GM06990 (cell line): ENCODE data around the gene COMMD1.
A peak's percentile ranks its signal among the peaks of the same experiment; 100 is the strongest.
"Not testable (repeated sequence)": the region's sequence is repeated elsewhere in the genome, so short reads cannot be mapped to it uniquely, and the experiment has no call there.

Source experiments
- DNase-seq: peaks from one replicate; pipeline ENCODE4 v3.0.0-alpha.2; 2011; ENCODE audit not compliant: insufficient read length; ENCODE audit errors: extremely low read depth
- H3K27me3 ChIP-seq: replicated peaks from 2 replicates; pipeline ENCODE4 v1.6.0; 2011; ENCODE audit warnings: low read length; ENCODE audit not compliant: control insufficient read depth, insufficient read depth
- H3K36me3 ChIP-seq: 2 replicates; pipeline ENCODE4 v1.5.1; 2011; ENCODE audit warnings: low read length; ENCODE audit not compliant: control insufficient read depth, insufficient read depth
- H3K4me3 ChIP-seq: replicated peaks from 2 replicates; pipeline ENCODE4 v1.5.1; 2011; ENCODE audit warnings: low read depth, mild to moderate bottlenecking, control low read depth, low read length
- CTCF ChIP-seq: IDR thresholded peaks from 2 replicates; pipeline ENCODE4 v1.5.1; 2011; ENCODE audit warnings: low read length, control low read depth, mild to moderate bottlenecking, inconsistent platforms; ENCODE audit not compliant: insufficient read depth, poor library complexity, severe bottlenecking

Gene COMMD1

GRCh38 chr2:61878761-61879160 lies 26.7 kb upstream of the COMMD1 start:
- no peak for TF ChIP-seq CTCF
- Histone ChIP-seq H3K36me3 (peaks cover 10% of the 10 kb centered on the region), H3K27me3 (no peaks in the 10 kb centered on the region), H3K4me3 (no peak overlapping the region)
- DNase-seq, result no peak

DNA sequence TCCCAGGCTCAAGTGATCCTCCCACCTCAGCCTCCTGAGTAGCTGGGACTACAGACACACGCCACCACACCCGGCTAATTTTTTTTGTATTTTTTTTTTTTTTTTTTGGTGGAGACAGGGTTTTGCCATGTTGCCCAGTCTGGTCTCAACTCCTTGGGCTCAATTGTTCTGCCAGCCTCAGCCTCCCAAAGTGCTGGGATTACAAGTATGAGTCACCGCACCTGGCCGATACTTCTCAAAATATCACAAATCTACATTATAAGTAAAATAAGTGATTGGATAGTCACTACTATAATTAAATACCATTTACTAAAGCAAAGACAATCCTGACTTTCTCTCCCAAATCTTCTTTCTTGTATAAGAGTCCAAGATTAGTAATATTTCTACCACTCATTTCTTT lies 26.1 kb upstream of the COMMD1 start:
- H3K27me3 ChIP-seq, H3K4me3 ChIP-seq, DNase-seq: not testable (repeated sequence)
- H3K36me3 ChIP-seq, result peaks cover 10% of the 10 kb centered on the region

- Histone ChIP-seq H3K4me3 (no peak overlapping the region), H3K36me3 (peaks cover 12% of the 10 kb centered on the region), H3K27me3 (no peaks in the 10 kb centered on the region)
- no peak for TF ChIP-seq CTCF
- DNase-seq, result no peak
Measured at GRCh38 chr2:61882850-61883249, 22.6 kb upstream of the COMMD1 start.

- no peak for TF ChIP-seq CTCF
- Histone ChIP-seq H3K27me3 (no peaks in the 10 kb centered on the region), H3K36me3 (peaks cover 8% of the 10 kb centered on the region), H3K4me3 (peak overlapping the region; percentile 95)
- DNase-seq, result no peak
Measured at GRCh38 chr2:61885896-61886603, 19.4 kb upstream of the COMMD1 start.

GRCh38 chr2:61887717-61888266 lies 17.7 kb upstream of the COMMD1 start:
- Histone ChIP-seq H3K27me3 (no peaks in the 10 kb centered on the region), H3K4me3 (peak overlapping the region; percentile 95), H3K36me3 (peaks cover 3% of the 10 kb centered on the region)
- DNase-seq, result no peak
- no peak for TF ChIP-seq CTCF

DNA sequence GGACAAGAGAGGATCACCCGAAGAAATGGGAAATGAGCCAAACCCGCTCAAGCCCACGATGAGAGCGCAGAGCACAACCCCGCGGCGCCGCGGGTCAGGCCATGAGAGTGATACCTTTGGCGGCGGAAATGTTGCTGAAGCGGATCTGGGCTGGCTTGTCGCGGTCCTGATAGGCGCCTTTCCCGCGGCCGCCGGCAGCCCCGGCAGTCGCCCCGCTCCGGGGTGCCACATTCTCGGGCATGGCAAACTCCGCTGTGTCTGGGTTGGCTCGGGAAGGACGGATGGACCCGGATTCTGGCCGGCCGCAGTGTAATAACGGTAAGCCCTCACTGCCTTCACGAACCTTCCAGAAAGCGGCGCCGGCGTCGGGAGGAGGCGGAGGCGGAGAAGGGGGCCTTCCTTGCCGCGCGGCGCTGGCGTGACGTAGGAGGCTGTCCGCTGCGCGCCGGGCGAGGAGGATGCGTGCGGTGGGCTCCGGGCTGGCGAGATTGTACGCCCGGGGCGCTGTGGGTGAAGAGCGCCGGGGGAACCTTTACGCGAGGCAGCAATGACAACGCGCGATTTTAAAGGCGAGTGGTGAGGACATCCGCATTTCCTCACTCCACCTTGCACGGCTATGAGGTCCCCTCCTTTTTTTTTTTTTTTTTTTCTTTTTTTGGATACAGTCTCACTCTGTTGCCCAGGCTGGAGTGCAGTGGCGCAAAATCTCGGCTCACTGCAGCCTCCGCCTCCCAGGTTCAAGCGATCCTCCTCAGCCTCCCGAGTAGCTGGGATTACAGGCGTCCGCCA lies 17.0 kb upstream of the COMMD1 start, which contains the start of gene CCT4:
Gene CCT4, minus strand, starts transcription at position 390 of the 789 bp plus-strand sequence. Its CDS starts 149 bp downstream, at position 241.
- Histone ChIP-seq H3K36me3 (peaks cover 2% of the 10 kb centered on the region; the same call in 1 of the 2 replicates), H3K4me3 (peak within 1 kb of the TSS; percentile 95), H3K27me3 (no peaks in the 10 kb centered on the region)
- TF ChIP-seq CTCF, result peak; percentile 7
- DNase-seq, result peak; percentile 98
